Activated CD4-positive, alpha-beta T cell treated with anti-CD3 and anti-CD28 coated beads, Interleukin-2, amount 50 U/mL, for 4 hours (primary cell): ENCODE data around the gene CHST3.

Source experiments
- DNase-seq, 2 experiments: peaks; one replicate each; pipeline ENCODE4 v3.0.0-alpha.2; 2020

The CHST3 gene

GRCh38 chr10:71995887-71996575 lies 31.8 kb downstream of the CHST3 start:
- DNase-seq = no peak

GRCh38 chr10:71996592-71997371 lies 32.6 kb downstream of the CHST3 start:
- DNase-seq = no peak

GRCh38 chr10:71998119-71998839 lies 34.1 kb downstream of the CHST3 start:
- DNase-seq = no peak

- DNase-seq = no peak
Measured at GRCh38 chr10:71998840-71999194, 34.6 kb downstream of the CHST3 start.

GRCh38 chr10:71999360-72000072 lies 35.3 kb downstream of the CHST3 start:
- no peak for DNase-seq

- no peak for DNase-seq
Measured at GRCh38 chr10:72000073-72001032, 36.2 kb downstream of the CHST3 start.

GRCh38 chr10:72001033-72001395 lies 36.8 kb downstream of the CHST3 start:
- DNase-seq = no peak

- no peak for DNase-seq
Measured at GRCh38 chr10:72002354-72003295, 38.4 kb downstream of the CHST3 start.

- DNase-seq = no peak
Measured at GRCh38 chr10:72006026-72006425, 41.8 kb downstream of the CHST3 start.

- DNase-seq = no peak
Measured at GRCh38 chr10:72007246-72007892, 43.2 kb downstream of the CHST3 start.

- no peak for DNase-seq
Measured at GRCh38 chr10:72008096-72008981, 44.1 kb downstream of the CHST3 start.

- DNase-seq = no peak
Measured at GRCh38 chr10:72009051-72009424, 44.8 kb downstream of the CHST3 start.

- no peak for DNase-seq
Measured at GRCh38 chr10:72009425-72010081, 45.4 kb downstream of the CHST3 start.

GRCh38 chr10:72010234-72010973 lies 46.2 kb downstream of the CHST3 start:
- no peak for DNase-seq

- DNase-seq = no peak
Measured at GRCh38 chr10:72011016-72011415, 46.8 kb downstream of the CHST3 start.

- DNase-seq = no peak
Measured at GRCh38 chr10:72011468-72011867, 47.3 kb downstream of the CHST3 start.

GRCh38 chr10:72011976-72012512 lies 47.8 kb downstream of the CHST3 start:
- no peak for DNase-seq

GRCh38 chr10:72012796-72013195 lies 48.6 kb downstream of the CHST3 start:
- DNase-seq = no peak
